ENCODE measurements around the gene OR5AP2. TPM values are rescaled to one million over a fixed set of nuclear protein-coding genes. Genes with fewer than 3 reads are reported as not detected.
"Not testable (repeated sequence)": the region's sequence is repeated elsewhere in the genome, so short reads cannot be mapped to it uniquely, and the experiment has no call there.

Gene OR5AP2
- total and polyA plus RNA-seq, 4 donors, result not detected

- DNase-seq (ENCODE audit: low read depth in 4 of 6, low spot score in 6 of 6), result peak in 2 of 6 donors; percentile 17 to 29
- Histone ChIP-seq H3K36me3 (ENCODE audit: control insufficient read depth, insufficient read depth, low read length) (no peaks in the 10 kb centered on the region), H3K27ac (ENCODE audit: low read depth, low read length) (no peak overlapping the region), H3K9me3 (ENCODE audit: control insufficient read depth, insufficient read depth, low read length) (no peaks in the 10 kb centered on the region), H3K4me3 (ENCODE audit: low read depth, low read length) (no peak overlapping the region), H3K4me1 (ENCODE audit: control insufficient read depth, insufficient read depth, low read length) (no peaks in the 10 kb centered on the region), H3K27me3 (ENCODE audit: control insufficient read depth, insufficient read depth, low read length) (no peaks in the 10 kb centered on the region)
- WGBS (ENCODE audit: insufficient coverage), result no CpG with 5 or more reads among the region's 3 CpGs
Measured at GRCh38 chr11:56624661-56625110, 17.6 kb downstream of the OR5AP2 start.

GRCh38 chr11:56611174-56611573 is 31.1 kb downstream of the OR5AP2 start:
- Histone ChIP-seq H3K27ac (ENCODE audit: low read depth, low read length) (no peak overlapping the region), H3K27me3 (ENCODE audit: control insufficient read depth, insufficient read depth, low read length) (no peaks in the 10 kb centered on the region), H3K9me3 (ENCODE audit: control insufficient read depth, insufficient read depth, low read length) (no peaks in the 10 kb centered on the region), H3K36me3 (ENCODE audit: control insufficient read depth, insufficient read depth, low read length) (no peaks in the 10 kb centered on the region), H3K4me3 (ENCODE audit: low read depth, low read length) (no peak overlapping the region), H3K4me1 (ENCODE audit: control insufficient read depth, insufficient read depth, low read length) (no peaks in the 10 kb centered on the region)
- DNase-seq (ENCODE audit: low read depth in 4 of 6, low spot score in 6 of 6), result no peak
- no CpG with 5 or more reads among the region's 1 CpG for WGBS (ENCODE audit: insufficient coverage)

DNA sequence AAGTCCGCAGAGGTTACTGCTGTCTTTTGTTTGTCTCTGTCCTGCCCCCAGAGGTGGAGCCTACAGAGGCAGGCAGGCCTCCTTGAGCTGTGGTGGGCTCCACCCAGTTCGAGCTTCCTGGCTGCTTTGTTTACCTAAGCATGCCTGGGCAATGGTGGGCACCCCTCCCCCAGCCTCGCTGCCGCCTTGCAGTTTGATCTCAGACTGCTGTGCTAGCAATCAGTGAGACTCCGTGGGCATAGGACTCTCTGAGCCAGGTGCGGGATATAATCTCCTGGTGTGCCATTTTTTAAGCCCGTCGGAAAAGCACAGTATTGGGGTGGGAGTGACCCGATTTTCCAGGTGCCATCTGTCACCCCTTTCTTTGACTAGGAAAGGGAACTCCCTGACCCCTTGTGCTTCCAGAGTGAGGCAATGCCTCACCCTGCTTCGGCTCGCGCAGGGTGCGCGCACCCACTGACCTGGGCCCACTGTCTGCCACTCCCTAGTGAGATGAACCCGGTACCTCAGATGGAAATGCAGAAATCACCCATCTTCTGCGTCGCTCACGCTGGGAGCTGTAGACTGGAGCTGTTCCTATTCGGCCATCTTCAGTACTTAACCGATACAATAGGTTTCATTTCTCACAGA is 50.0 kb downstream of the OR5AP2 start:
- not testable (repeated sequence) for H3K9me3 ChIP-seq (ENCODE audit: control insufficient read depth, insufficient read depth, low read length); H3K4me3 ChIP-seq (ENCODE audit: low read depth, low read length); DNase-seq (ENCODE audit: low read depth in 4 of 6, low spot score in 6 of 6); H3K27me3 ChIP-seq (ENCODE audit: control insufficient read depth, insufficient read depth, low read length); H3K27ac ChIP-seq (ENCODE audit: low read depth, low read length); H3K4me1 ChIP-seq (ENCODE audit: control insufficient read depth, insufficient read depth, low read length); H3K36me3 ChIP-seq (ENCODE audit: control insufficient read depth, insufficient read depth, low read length)
- WGBS (ENCODE audit: insufficient coverage), result 97% methylated on average over 9 of the region's 20 CpGs

Small RNA genes lying within 50 kb of the gene (small RNA-seq; reads per million reads assigned to genes)
- not detected for gene AP004245.1 (ENCODE audit: low replicate concordance)

Other genes with a start within 250 kb of the OR5AP2 start
- not detected for gene OR5AL1, start 229.7 kb downstream of the OR5AP2 start, total RNA-seq
- not detected for gene OR5AL1, start 229.7 kb downstream of the OR5AP2 start, polyA plus RNA-seq (ENCODE audit: insufficient read length in 2 of 2)
- not detected for gene OR5M3, start 169.1 kb downstream of the OR5AP2 start, total RNA-seq
- gene OR5M3, start 169.1 kb downstream of the OR5AP2 start, polyA plus RNA-seq (ENCODE audit: insufficient read length in 2 of 2), result not detected
- not detected for gene OR5M8, start 151.1 kb downstream of the OR5AP2 start, total RNA-seq
- gene OR5M8, start 151.1 kb downstream of the OR5AP2 start, polyA plus RNA-seq (ENCODE audit: insufficient read length in 2 of 2), result not detected
- not detected for gene OR5M11, start 99.2 kb downstream of the OR5AP2 start, total RNA-seq
- gene OR5M11, start 99.2 kb downstream of the OR5AP2 start, polyA plus RNA-seq (ENCODE audit: insufficient read length in 2 of 2), result not detected
- not detected for gene OR5M10, start 64.7 kb downstream of the OR5AP2 start, total RNA-seq
- gene OR5M10, start 64.7 kb downstream of the OR5AP2 start, polyA plus RNA-seq (ENCODE audit: insufficient read length in 2 of 2), result not detected
- not detected for gene OR5M1, start 27.6 kb downstream of the OR5AP2 start, total RNA-seq
- gene OR5M1, start 27.6 kb downstream of the OR5AP2 start, polyA plus RNA-seq (ENCODE audit: insufficient read length in 2 of 2), result not detected
- not detected for gene OR5AR1, start 21.2 kb upstream of the OR5AP2 start, total RNA-seq
- gene OR5AR1, start 21.2 kb upstream of the OR5AP2 start, polyA plus RNA-seq (ENCODE audit: insufficient read length in 2 of 2), result not detected
- gene OR9G1, start 56.7 kb upstream of the OR5AP2 start, total RNA-seq, result not detected
- gene OR9G1, start 56.7 kb upstream of the OR5AP2 start, polyA plus RNA-seq (ENCODE audit: insufficient read length in 2 of 2), result not detected
- not detected for gene OR9G4, start 106.3 kb upstream of the OR5AP2 start, total RNA-seq
- gene OR9G4, start 106.3 kb upstream of the OR5AP2 start, polyA plus RNA-seq (ENCODE audit: insufficient read length in 2 of 2), result not detected

Data from spinal cord (tissue), 10 donors.